NCI-H2029 (cell line): ENCODE measurements around the gene IFNAR1.
A peak's percentile ranks its signal among the peaks of the same experiment; 100 is the strongest.

ENCODE experiments used
- DNase-seq: peaks from one replicate; lab custom pipeline; 2025; lab: John Stamatoyannopoulos, UW

Gene IFNAR1

DNA sequence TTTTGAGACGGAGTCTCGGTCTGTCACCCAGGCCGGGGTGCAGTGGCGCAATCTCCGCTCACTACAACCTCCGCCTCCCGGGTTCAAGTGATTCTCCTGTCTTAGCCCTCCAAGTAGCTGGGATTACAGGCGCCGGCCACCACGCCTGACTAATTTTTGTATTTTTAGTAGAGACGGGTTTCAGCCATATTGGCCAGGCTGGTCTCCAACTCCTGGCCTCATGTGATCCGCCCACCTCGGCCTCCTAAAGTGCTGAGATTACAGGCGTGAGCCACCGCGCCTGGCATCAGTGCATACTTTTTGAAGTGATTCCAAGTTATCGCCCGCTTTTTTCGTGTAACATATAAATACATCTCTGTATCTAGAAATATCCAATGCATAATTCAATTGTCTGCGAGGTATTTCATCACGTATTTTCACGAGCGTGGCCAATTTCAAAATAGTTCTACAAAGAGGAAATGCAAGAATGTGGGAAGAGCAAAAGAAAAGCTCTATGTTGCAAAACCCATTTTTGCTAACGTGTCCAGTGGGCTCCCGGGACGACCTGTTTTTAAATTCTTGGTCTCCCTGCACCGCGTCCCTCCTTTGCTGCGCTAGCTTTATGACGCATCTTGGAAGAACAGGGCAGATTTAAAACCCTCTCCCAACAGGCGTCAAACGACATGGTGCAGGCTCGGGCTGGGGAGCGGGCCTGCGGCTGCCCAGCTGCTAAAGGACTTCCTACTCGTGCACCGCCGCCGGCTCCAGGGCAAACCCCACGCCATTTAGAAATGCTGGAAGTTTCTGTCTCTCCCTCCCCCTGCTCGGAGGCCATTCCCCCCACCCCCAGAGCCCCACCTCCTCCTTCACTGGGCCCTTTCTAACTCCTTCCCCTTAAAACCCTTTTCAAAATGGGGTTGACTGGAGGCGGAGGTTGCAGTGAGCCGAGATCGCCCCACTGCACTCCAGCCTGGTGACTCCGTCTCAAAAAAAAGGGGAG lies 77.5 kb downstream of the IFNAR1 start:
- DNase-seq, result no peak

DNA sequence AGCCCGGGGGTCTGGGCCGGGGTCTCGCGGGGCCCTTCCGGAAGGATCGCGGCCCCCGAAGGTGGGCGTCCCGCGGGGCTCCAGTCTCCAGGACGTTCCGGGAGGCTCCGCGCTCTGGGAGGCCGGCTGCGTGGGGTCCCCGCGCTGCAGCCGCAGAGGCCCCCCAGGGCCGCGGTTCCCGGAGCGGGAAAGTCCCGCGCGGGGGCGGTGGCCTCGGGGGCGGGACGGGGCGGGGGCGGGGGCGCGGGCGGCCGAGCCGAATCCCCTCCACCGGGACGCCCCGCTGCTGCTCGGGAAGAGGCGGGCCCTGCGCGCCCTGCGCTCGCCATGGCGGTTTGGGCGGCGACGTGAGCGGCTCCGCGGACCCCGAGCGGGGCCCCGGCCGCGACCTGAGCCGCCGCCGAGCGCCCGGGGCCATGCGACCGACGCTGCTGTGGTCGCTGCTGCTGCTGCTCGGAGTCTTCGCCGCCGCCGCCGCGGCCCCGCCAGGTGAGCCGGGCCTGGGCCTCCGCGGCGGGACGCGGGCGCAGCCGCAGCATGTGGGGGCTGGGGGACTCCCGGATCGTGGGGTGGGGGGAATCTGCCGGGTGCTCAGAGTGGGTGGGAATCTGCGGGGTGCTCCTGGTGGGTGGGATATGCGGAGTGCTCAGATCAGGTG lies 78.5 kb downstream of the IFNAR1 start, which contains the start of gene IFNGR2:
Gene IFNGR2, plus strand, starts transcription at position 286 of the 658 bp plus-strand sequence. Its CDS starts 131 bp downstream, at position 417.
- no peak for DNase-seq

DNA sequence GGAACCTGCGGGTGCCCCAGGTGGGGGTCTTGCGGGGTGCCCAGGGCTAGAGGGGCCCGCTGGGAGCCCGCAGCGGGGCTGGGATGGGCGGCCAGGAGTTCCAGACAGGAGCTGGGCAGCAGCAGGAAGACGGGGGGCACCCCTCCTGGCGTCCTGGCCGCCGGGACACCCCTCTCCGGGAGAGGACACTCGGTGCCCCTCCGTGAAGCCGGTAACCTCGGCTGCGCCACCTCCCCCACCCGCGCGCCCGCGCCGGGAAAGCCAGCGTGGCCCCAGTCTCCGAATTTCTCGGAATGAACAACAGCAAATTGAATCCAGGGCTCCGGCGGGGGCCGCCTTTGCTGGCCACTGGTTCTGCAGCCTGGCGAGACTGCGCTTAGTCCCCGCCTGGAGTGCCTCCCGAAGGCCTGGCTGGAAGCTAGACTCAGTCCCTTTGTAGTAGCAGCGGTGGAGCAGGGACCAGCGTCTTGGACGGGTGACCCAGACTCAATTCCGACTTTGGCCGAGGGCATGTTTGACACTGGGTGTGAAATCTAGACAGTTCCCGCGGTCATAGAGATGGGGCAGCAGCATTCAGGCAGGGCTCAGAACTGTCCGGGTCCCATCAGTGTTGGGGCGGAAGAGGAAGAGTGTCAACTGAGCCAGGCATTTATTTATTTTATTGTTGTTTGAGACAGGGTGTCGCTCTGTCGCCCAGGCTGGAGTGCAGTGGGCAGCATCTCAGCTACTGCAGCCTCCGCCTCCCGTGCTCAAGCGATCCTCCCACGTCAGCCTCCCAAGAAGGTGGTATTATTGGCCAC lies 79.2 kb downstream of the IFNAR1 start:
- DNase-seq, result peak; percentile 77

DNA sequence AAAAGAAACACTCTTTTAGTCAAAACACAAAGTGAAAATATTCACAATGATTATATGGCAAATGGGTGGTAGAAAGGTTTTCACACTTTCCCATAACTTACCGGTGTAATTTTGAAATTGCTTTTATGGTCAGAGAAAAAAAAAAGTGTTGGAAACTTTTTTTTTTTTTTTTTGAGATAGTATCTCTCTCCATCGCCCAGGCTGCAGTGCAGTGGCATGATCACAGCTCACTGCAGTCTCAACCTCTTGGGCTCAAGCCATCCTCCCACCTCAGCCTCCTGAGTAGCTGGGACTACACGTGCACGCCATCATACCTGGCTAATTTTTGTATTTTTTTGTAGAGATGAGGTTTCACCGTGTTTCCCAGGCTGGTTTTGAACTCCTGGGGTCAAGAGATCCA lies 81.7 kb downstream of the IFNAR1 start:
- no peak for DNase-seq
